Astrocyte of the cerebellum (primary cell): Measurements from ENCODE around the gene SLCO2A1.

Source experiments
- DNase-seq: peaks from one replicate; pipeline ENCODE4 v3.0.0-alpha.2; 2011; ENCODE audit warnings: low read depth
- H3K4me3 ChIP-seq: 2 replicates; pipeline ENCODE4 v1.5.1; 2011; ENCODE audit warnings: mild to moderate bottlenecking, low read depth, low read length, moderate library complexity
- CTCF ChIP-seq: IDR thresholded peaks from 2 replicates; pipeline ENCODE4 v1.5.1; 2012; ENCODE audit warnings: low read length, low read depth, moderate library complexity, mild to moderate bottlenecking; ENCODE audit errors: missing control alignments
- in situ Hi-C: cut with HindIII; loops from 2 replicates; pipeline ENCODE4 v1.10.0; 2017; ENCODE audit warnings: low sequenced_read_pairs

The SLCO2A1 gene

GRCh38 chr3:133926736-133927539, 102.8 kb downstream of the SLCO2A1 start:
- in situ Hi-C loops = loop anchor here (25.0 kb wide), 2 partner anchors 285 to 560 kb away; partner anchors contain the start of genes ANAPC13 and CEP63

GRCh38 chr3:133925960-133926735, 103.6 kb downstream of the SLCO2A1 start:
- DNase-seq = no peak
- in situ Hi-C loops = loop anchor here (25.0 kb wide), 2 partner anchors 286 to 561 kb away; partner anchors contain the start of genes ANAPC13 and CEP63
- H3K4me3 ChIP-seq = no peak overlapping the region
- TF ChIP-seq CTCF = no peak

More at GRCh38 chr3:133926736-133927539, 102.8 kb downstream of the SLCO2A1 start:
- TF ChIP-seq CTCF = no peak
- no peak for DNase-seq
- H3K4me3 ChIP-seq = peak overlapping the region; percentile 45

- in situ Hi-C loops = no loop called here
- DNase-seq = no peak
- no peak for TF ChIP-seq CTCF
- no peak overlapping the region for H3K4me3 ChIP-seq
Observed at GRCh38 chr3:133924041-133924440, 105.7 kb downstream of the SLCO2A1 start.

- in situ Hi-C loops = no loop called here
- H3K4me3 ChIP-seq = no peak overlapping the region
- TF ChIP-seq CTCF = no peak
- DNase-seq = no peak
Observed at GRCh38 chr3:133921592-133921991, 108.1 kb downstream of the SLCO2A1 start.

- in situ Hi-C loops = no loop called here
- no peak for TF ChIP-seq CTCF
- H3K4me3 ChIP-seq = no peak overlapping the region
- no peak for DNase-seq
Observed at GRCh38 chr3:133917144-133917543, 112.6 kb downstream of the SLCO2A1 start.

GRCh38 chr3:133915685-133916658, 113.8 kb downstream of the SLCO2A1 start:
- DNase-seq = no peak
- no peak for TF ChIP-seq CTCF
- in situ Hi-C loops = no loop called here

More at GRCh38 chr3:133915685-133916658, 113.8 kb downstream of the SLCO2A1 start:
- H3K4me3 ChIP-seq = no peak overlapping the region
